Mesothelial cell of epicardium (in vitro differentiated cells): ENCODE data around the gene C20orf141. TPM values are rescaled to one million over a fixed set of nuclear protein-coding genes. Genes with fewer than 3 reads are reported as not detected.
"Not testable (repeated sequence)": the region's sequence is repeated elsewhere in the genome, so short reads cannot be mapped to it uniquely, and the experiment has no call there.

Experiments used
- DNase-seq, 2 experiments: peaks; one replicate each; pipeline ENCODE4 v3.0.0; 2021; ENCODE audit warnings: low spot score in 2 of 2; ENCODE audit not compliant: unreplicated experiment in 2 of 2
- H3K27ac Mint-ChIP-seq: 2 replicates; pipeline ENCODE4 v1.8.0; 2021; ENCODE audit warnings: mixed read lengths
- H3K27me3 Mint-ChIP-seq: 2 replicates; pipeline ENCODE4 v1.8.0; 2021; ENCODE audit warnings: low read depth, mixed read lengths
- H3K36me3 Mint-ChIP-seq: 2 replicates; pipeline ENCODE4 v1.8.0; 2021; ENCODE audit warnings: mixed read lengths
- H3K4me1 Mint-ChIP-seq: 2 replicates; pipeline ENCODE4 v1.8.0; 2021; ENCODE audit warnings: mixed read lengths
- H3K4me3 Mint-ChIP-seq: 2 replicates; pipeline ENCODE4 v1.8.0; 2021; ENCODE audit warnings: mild to moderate bottlenecking, moderate library complexity, mixed read lengths
- H3K9me3 Mint-ChIP-seq: 2 replicates; pipeline ENCODE4 v1.8.0; 2021; ENCODE audit warnings: mixed read lengths
- CTCF ChIP-seq: fragments of 200-600 bp; sonication (generic); IDR thresholded peaks from one replicate; pipeline ENCODE4 v1.5.0; 2021; ENCODE audit warnings: antibody characterized with exemption; ENCODE audit not compliant: unreplicated experiment
- total RNA-seq: library from RNA; stranded (reverse); gene quantifications from 3 replicates; pipeline ENCODE4 v1.2.1, GENCODE V29; 2021

C20orf141 gene
- total RNA-seq, 1 donor from 2014 or later, result not detected

- Mint-ChIP-seq H3K9me3 (peaks cover 15% of the 10 kb centered on the region), H3K36me3 (no peaks in the 10 kb centered on the region), H3K4me3 (no peak overlapping the region), H3K4me1 (peaks cover 9% of the 10 kb centered on the region), H3K27me3 (peaks cover 57% of the 10 kb centered on the region), H3K27ac (no peak overlapping the region)
- no peak for TF ChIP-seq CTCF
- DNase-seq, result no peak
These were observed 7.8 kb upstream of the C20orf141 start for GRCh38 chr20:2807019-2807418.

- H3K27ac Mint-ChIP-seq, H3K4me3 Mint-ChIP-seq, H3K36me3 Mint-ChIP-seq, DNase-seq, H3K4me1 Mint-ChIP-seq: not testable (repeated sequence)
- peaks cover 21% of the 10 kb centered on the region for H3K9me3 Mint-ChIP-seq
- peaks cover 50% of the 10 kb centered on the region for H3K27me3 Mint-ChIP-seq
These were observed 6.9 kb upstream of the C20orf141 start for GRCh38 chr20:2807929-2808328.

- no peak overlapping the region for H3K27ac Mint-ChIP-seq
- DNase-seq, result no peak
- peaks cover 35% of the 10 kb centered on the region for H3K27me3 Mint-ChIP-seq
- TF ChIP-seq CTCF, result no peak
- no peaks in the 10 kb centered on the region for H3K36me3 Mint-ChIP-seq
- H3K4me3 Mint-ChIP-seq, result no peak overlapping the region
- peaks cover 16% of the 10 kb centered on the region for H3K4me1 Mint-ChIP-seq
- peaks cover 25% of the 10 kb centered on the region for H3K9me3 Mint-ChIP-seq
These were observed 5.1 kb upstream of the C20orf141 start for GRCh38 chr20:2809690-2810089.

- Mint-ChIP-seq H3K4me3 (no peak overlapping the region), H3K27me3 (peaks cover 12% of the 10 kb centered on the region), H3K36me3 (no peaks in the 10 kb centered on the region), H3K27ac (no peak overlapping the region), H3K9me3 (peaks cover 25% of the 10 kb centered on the region), H3K4me1 (peaks cover 22% of the 10 kb centered on the region)
- DNase-seq, result no peak
- TF ChIP-seq CTCF, result no peak
These were observed 2.6 kb upstream of the C20orf141 start for GRCh38 chr20:2812189-2812588.

- no peaks in the 10 kb centered on the region for H3K36me3 Mint-ChIP-seq
- peaks cover 24% of the 10 kb centered on the region for H3K4me1 Mint-ChIP-seq
- no peak overlapping the region for H3K4me3 Mint-ChIP-seq
- peak overlapping the region; percentile 70 for H3K27ac Mint-ChIP-seq
- H3K27me3 Mint-ChIP-seq, result peaks cover under 1% of the 10 kb centered on the region
- peaks cover 21% of the 10 kb centered on the region for H3K9me3 Mint-ChIP-seq
- no peak for TF ChIP-seq CTCF
- no peak for DNase-seq
These were observed 711 bp upstream of the C20orf141 start for GRCh38 chr20:2814076-2814475.

- H3K4me3 Mint-ChIP-seq, result no peak overlapping the region
- no peaks in the 10 kb centered on the region for H3K27me3 Mint-ChIP-seq
- peak overlapping the region; percentile 88 for H3K27ac Mint-ChIP-seq
- no peaks in the 10 kb centered on the region for H3K36me3 Mint-ChIP-seq
- peaks cover 19% of the 10 kb centered on the region for H3K9me3 Mint-ChIP-seq
- DNase-seq, result no peak
- H3K4me1 Mint-ChIP-seq, result peaks cover 35% of the 10 kb centered on the region
- no peak for TF ChIP-seq CTCF
These were observed 584 bp downstream of the C20orf141 start for GRCh38 chr20:2815242-2815900.
